ENCODE data around the gene GRK5.

GRK5 gene

DNA sequence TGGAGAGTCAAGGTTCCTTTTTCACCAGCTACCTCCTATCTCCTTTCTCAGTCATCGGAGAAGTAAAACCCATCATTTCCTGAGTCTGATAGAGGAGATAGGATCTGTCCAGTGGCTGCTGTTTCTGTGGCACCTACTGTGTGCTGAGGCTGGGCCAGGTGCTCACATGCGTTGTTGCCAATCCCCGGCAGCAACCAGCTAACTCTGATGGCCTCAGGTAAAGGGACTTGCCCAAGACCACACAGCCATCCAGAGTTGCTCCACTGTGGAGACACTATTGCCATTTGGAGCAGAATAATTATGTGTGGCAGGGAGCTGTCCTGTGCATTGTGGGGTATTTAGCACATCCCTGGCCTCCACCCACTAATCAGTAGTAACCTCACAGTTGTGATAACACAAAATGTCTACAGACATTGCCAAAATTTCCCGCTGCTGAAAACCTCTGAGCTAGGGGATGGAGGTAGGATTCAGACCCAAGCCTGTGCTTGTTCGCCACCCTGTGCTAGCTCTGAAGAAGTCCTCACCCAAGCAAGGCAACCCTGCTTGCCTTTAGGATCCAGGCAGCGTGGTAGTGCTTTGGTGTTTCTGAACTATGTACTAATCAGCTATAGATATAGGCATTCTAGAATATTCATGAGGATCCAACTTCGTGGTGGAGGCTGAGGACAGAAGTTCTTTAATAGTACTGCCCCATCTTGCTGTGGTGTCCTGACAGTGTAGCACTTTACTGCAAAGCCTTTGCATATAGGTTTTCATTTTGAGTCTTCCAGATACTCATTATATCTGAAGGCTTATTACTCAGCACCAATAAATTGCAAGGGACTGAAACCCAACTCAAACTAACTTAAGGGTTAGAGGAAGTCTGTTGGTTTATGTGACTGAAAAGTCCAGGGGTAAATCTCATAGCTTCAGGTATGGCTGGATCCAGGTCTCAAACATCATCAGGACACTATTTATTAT is 164.6 kb downstream of the GRK5 start:
- in situ Hi-C loops (cut with MboI; ENCODE audit: low sequenced_read_pairs): no loop called here

DNA sequence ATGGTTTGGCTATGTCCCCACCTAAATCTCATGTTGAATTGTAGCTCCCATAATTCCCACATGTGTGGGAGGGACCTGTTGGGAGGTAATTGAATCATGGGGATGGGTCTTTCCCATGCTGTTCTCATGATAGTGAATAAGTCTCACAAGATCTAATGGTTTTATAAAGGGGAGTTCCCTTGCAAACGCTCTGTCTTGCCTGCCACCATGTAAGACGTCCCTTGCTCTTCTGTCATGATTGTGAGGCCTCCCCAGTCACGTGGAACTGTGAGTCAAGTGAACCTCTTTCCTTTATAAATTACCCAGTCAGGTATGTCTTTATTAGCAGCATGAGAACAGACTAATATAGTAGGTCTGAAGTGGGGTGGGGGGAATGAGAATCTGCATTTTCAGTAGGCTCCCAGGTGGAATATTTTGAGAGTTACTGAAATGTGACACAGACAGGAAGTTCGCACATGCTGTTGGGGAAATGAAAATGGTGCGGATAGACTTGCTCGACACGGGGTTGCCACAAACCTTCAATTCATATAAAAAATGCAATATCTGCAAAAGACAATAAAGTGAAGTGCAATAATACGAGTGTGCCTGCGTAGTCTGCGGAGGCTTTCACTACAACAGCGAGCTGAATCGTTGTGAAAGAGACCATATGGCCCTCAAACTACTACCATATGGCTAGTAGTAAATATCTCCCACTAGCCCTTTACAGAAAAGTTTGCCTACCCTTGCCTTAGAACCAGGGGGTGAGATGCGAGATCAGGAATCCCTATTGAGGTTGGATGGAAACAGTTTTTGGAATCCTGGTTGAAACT is 166.1 kb downstream of the GRK5 start:
- in situ Hi-C loops (cut with MboI; ENCODE audit: low sequenced_read_pairs): no loop called here

DNA sequence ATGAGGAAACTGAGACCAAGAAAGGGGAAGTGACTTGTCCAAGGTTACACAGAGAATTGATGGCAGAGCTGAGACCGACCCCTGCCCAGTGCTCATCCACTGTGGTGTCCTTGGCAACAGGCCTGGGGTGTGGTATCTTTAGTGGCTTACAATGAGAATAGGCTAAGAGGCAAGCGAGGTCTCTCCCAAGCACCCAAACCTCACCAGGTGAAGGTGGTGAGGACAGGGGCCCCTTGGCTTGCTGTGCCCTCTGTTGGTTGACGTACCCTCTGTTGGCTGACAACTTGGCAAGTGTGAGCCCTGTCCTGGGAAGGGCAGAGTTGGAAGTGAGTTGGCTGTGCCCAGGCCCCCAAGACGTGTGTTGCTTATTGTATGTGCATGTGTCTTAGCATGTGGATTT is 166.9 kb downstream of the GRK5 start:
- in situ Hi-C loops (cut with MboI; ENCODE audit: low sequenced_read_pairs): no loop called here

DNA sequence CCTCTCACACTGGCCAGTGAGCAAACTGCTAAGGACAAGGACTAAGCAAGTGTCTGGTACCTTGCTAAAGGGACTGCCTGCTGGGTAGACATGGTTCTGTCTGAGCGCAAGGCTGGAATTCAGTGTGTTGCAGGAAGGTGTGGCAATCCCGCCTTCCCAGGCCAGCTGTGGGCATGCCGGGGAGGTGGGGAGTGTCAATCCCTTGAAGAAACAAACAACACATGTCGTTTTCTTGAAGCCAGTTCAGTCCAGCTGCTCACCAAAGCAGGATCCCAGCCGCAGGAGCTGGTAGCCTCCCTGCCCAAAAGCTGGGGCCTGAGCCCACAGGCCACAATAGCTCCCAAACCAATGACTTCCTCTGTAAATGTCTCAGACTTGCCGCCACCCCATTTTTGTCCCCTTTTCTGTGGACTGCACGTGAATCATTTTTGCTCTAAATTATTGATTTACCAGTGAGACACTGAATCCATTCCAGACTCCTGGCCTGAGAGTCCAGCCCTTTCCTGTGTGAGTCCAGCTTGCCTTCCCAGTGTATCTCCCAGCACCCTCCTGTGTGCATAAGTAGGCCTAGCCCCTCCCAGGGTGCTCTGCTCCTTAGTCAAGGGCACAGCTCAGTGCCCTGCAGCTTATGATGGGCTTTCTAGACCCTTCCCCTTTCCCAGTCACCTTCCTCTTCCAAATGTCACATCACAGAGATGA is 168.4 kb downstream of the GRK5 start:
- in situ Hi-C loops (cut with MboI; ENCODE audit: low sequenced_read_pairs): no loop called here

DNA sequence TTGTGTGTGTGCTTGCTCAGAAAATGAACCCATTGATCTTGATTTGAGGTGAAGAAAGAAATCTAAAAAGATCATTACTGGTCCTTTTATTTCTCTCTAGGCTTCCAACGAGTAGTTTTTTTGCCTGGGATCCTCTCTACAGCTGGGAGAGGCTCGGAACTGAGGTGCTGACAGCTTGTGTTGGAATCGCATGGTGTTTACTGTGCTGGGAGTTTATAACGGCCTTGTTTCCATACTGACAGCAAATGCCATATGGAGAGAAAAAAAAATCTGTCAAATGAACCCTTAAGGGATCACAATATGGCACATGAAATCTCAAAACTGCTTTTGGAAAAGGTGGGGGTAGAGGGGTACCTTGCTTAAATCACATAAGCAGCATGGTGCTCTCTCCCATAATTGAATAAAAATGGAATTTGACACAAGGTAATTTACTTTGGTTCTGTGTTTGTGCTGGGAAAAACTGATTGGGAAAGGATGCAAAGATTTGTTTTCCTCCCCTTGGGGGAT is 170.1 kb downstream of the GRK5 start:
- in situ Hi-C loops (cut with MboI; ENCODE audit: low sequenced_read_pairs): no loop called here

DNA sequence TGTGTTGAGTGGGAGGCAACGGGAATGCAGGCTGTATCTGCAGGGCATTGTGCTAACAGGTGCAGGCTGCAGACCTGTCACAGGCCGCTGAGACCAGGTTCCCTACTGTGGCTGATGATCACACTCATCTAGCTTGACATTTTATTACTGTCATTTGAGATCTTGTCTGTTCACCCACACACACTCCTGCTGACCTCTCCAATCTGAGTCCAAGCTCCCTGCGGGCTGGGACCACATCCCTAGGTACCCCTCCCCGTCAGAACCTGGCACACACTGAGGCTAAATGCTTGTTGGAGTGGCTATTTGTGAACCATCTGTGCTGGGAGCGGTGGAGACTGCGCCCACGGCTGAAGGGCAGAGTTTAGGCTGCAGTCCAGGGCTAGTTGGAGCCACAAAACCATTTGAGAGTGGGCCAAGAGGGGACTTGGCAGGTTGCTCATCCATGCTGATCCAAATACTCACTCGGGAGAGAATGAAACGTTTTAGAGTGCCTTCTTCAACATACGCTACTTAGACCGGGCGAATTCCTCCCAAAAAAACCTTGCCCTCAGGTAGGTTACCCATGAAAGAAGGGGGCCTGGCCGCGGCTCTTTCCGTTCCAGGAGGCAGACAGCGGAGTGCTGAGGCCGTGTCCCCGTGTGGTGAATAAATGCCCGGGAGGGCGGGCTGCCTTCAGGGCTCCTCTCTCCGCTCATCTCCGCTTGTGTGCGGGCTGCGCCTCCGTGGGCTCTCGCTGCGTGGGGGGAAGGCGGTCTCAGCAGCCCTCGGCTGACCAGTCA is 170.8 kb downstream of the GRK5 start:
- in situ Hi-C loops (cut with MboI; ENCODE audit: low sequenced_read_pairs): no loop called here

DNA sequence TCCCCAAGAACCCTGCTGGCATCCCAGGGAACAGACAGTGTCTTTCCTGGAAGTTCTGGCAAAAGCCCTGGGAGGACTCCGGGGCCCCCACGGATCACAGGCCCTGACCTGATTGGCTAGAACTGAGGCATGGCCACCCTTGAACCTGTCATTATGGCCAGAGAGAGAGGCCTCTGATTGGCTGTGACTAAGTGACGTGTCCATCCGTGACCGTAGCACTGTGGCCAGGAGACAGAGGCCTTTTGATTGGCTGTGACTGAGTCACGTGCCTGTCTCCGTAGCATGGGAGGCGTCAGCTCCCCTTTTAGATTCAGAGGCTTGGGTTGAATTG is 171.3 kb downstream of the GRK5 start:
- in situ Hi-C loops (cut with MboI; ENCODE audit: low sequenced_read_pairs): no loop called here

DNA sequence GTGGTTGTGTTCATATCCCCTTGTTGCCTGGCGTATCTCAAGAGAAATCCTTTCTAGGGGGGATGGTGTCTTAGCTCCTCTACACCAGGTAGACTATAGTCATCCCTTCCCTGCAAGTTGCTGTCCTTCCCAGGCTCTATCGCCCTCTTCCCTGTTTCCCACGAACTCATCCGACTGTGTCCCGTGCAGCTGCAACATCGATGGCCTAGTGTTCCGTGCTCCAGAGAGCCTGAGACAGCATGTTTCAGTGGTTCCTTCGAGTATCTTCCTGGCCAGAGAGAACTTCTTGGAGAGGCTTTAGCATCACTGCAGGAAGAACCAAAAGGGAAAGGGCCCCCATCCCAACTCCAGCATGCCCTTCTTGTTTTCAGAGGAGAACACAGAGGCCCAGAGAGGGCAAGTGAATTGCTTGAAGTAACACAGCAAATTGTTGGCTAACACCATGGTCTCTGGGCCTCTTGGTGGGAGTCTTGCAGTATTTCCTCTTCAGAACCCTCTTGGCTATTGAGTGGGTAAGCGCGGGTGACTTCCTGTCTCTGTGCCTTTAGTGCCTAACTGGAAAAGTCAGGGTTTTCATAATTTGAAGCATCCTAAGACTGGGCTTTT is 172.2 kb downstream of the GRK5 start:
- in situ Hi-C loops (cut with MboI; ENCODE audit: low sequenced_read_pairs): no loop called here

DNA sequence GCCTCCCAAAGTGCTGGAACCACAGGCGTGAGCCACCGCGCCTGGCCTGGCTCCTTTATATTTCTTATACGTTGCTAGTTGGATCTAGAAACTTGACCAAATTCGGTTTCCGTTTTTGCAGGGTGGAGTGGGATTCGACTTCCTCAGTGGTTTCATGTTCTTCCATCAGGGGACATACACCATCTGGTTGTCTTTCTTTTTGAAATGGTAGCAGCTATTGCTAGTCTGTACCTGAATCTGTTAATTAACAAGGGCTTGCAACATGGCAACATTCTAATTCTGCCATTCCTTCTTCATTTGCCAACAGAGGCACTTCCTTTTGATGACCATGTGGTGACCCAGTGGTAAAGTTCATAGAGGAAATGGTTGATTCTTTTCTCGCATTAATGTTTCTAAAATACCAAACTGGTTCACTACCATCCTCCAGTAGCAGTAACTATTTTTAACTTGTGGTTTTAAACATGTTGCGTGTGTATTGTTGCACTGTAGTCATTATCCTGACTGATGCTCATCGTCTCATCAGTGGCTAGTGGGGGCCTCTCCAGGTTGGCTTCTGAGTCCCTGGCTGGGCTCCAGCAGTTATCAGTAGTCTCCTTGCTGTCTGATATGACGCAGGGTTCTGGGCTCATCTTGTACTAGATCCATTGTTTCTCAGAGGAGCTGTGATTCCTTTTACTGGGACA is 175.9 kb downstream of the GRK5 start:
- in situ Hi-C loops (cut with MboI; ENCODE audit: low sequenced_read_pairs): no loop called here

DNA sequence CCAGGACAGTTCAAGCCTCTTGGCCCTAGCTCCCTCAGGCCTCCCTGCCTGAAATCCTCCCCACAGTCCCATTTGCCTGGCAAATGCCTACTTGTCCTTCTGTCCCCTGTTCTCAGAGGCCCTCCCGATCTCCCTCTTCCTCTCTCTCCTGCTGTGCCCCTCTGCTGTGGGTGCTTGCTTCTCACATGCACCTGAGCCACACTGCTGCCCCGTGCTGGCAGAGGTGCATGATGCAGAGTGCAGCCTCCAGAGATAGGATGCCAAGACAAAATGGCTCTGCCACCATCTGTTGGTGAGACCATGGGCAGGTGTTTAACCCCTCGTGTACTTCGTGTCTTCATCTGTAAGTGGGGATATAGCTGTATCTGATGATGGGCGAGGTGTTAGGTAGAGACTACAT is 176.8 kb downstream of the GRK5 start:
- in situ Hi-C loops (cut with MboI; ENCODE audit: low sequenced_read_pairs): no loop called here

DNA sequence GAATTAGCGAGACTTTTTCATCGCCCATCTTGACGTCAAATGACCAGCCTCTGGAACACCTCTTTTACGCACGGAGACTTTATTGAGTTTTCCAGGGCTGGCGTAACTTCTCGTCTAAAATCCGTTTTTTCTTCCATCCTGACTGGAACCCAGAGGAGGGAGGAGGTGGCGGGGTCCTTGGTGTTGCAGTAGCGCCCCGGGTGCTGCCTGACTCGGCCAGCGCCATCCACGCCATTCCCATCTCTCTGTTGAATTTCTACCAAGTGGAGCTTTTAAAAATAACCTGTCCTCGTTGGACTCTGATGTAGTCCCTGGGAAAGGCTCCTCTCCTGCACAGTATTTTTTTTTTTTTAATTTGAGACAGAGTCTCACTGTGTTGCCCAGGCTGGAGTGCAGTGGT is 179.3 kb downstream of the GRK5 start:
- in situ Hi-C loops (cut with MboI; ENCODE audit: low sequenced_read_pairs): no loop called here

DNA sequence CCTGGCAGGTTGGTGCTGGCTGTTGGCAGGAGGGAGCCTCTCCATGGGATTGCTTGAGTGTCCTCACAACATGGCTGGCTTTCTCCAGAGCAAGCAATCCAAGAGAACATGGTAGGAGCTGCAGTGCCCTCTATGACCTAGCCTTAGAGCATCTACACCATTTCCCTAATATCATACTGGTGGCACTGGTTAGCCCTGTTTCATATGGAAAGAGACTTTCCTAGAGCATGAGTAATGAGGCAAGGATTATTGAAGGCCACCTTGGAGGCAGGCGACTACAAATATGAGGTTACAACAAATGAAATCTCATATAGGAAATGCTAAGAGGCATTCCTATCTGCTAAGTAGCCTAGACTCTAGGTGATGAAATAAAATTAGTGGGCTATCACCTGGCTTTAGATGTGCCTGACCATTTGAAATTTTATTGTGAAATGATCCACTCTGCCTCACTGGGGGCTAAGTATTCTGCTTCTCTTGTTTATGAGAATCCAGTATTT is 181.5 kb downstream of the GRK5 start:
- in situ Hi-C loops (cut with MboI; ENCODE audit: low sequenced_read_pairs): no loop called here

DNA sequence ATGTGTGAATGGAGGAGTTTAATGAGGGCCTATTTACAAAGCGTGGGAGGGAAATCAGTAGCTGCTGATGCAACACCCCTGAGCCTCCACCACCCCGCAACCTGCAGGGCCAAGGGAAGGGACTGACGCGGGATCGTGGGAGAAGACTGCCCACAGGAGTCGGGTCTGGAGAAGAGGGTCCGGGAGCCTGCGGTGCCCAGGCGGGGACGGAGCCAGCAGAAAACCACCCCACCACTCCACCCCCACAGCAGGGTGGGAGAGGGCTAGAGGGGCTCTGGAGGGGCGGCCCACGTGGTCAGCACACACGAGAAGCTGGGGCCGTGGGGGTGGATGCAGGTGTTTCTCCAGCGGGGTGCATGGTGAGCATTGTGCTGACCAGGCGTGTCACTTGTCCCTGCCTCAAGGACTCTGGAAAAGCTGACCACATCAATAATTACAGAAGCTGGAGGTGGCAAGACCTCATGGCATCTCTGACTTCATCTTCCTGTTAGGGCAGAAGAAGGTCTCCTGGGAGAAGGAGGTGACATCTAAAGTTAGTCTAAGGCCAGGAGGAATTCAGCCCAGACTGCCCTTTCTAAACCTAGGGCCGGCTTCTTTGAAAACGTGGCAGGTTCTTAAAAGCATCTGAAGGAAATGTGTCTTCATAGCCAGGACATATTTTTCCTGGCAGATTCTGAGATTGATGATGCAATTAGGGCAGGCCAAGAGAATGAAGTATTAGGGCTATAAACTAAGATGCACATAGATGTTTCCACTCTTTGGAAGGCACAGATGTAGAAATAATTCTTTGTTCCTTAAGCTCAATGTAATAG is 184.3 kb downstream of the GRK5 start:
- in situ Hi-C loops (cut with MboI; ENCODE audit: low sequenced_read_pairs): no loop called here

DNA sequence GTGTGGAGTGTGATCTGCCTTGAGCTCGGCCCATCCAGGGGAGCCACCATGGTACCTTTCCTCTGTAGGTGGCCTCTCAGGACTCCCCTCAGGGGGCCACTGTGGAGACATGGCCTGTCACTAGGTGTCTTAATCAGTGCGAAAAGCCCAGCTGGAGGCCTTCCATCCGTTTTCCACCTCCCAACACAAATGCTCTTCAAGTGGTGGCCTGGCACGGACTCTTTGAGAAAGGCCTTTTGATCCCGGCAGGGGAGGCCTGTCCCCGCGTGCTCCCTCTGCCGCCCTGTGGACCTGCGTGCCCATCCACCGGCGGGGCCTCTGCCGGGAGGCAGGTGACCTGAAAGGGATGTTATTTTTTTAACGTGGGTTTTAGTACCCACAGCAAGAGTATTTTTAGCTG is 185.6 kb downstream of the GRK5 start:
- in situ Hi-C loops (cut with MboI; ENCODE audit: low sequenced_read_pairs): no loop called here

DNA sequence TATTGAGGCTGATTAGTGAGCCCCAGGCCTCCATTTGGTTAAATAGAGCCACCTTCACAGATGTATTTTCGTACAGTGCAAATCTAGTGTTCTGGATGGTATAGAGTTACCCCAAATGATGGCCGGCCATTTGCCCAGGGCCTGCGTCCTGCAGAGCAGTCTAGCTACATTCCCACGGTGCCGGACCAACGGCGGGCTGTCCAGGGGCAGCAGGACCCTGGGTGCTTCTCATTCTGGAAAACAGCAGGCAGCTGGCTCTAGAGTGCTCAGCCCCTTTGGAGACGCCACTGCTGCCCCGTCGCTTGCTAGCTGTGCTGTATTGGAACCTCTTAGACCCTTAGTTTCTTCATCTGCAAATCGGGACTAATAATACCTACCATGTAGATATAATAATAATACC is 186.1 kb downstream of the GRK5 start:
- in situ Hi-C loops (cut with MboI; ENCODE audit: low sequenced_read_pairs): no loop called here

DNA sequence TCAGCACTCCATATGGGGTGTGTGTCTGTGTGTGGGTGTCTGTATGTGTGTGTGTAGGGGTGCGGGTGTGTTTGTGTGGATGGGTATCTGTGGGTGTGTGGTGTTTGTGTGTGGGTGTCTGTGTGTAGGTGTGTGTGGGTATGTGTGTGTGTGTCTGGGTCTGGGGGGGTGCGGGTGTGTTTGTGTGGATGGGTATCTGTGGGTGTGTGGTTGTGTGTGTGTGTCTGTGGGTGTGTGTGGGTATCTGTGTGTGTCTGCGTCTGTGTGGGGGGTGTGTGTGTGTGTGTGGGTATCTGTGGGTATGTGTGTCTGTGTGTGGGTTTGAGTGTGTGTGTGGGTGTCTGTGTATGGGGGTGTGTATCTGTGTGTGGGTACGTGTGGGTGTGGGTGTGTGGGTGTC is 186.5 kb downstream of the GRK5 start:
- in situ Hi-C loops (cut with MboI; ENCODE audit: low sequenced_read_pairs): no loop called here

DNA sequence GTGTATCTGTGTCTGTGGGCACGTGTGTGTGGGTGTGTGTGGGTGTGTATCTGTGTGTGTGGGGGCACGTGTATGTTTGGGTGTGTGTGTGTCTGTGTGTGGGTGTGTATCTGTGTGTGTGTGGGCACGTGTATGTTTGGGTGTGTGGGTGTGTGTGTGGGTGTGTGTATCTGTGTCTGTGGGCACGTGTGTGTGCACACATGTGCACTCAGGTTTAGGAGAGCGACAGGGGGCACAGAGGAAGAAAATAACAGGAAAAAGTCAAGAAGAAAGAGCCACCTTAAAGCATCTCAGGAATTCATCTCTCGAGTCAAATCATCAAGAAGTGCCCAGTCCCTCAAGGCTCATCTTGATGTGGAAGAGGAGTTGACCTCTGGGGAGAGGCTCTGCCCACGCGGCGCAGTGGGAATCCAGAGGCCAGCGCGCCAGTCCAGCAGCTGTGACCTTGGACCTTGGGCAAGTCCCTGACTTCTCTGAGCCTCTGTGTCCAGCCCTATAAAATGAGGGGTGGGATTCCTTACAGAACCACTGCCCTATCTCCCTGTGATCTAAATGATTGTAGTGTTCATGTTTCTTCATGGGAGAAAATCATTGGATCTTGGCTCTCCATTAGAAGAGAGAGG is 187.4 kb downstream of the GRK5 start:
- in situ Hi-C loops (cut with MboI; ENCODE audit: low sequenced_read_pairs): no loop called here

Data from HL-60/S4 treated with retinoic acid at 250 ng/mL for 4 days and 3 days (cell line).